Frontal cortex (tissue), 4 donors: ENCODE measurements around the gene GRM7. TPM values are rescaled to one million over a fixed set of nuclear protein-coding genes. Genes with fewer than 3 reads are reported as not detected.

ENCODE experiments used
- DNase-seq, 2 donors: peaks; one replicate each; pipeline ENCODE4 v3.0.0; 2012; ENCODE audit warnings: low spot score in 2 of 2
- FAIRE-seq: peaks from 2 replicates; lab custom pipeline; 2012; peaks lifted over from hg19 to GRCh38; lab: Jason Lieb, UNC
- total RNA-seq: library from RNA; depleted of rRNA; stranded (reverse); fragments of >200 nt; gene quantifications from one replicate; pipeline ENCODE4 v1.2.3, GENCODE V29; 2014
- donor health status: control.
- donor health status: control.
- donor health status: control.

The GRM7 gene
- total RNA-seq, 1 donor from 2014 or later: 101 TPM

DNA sequence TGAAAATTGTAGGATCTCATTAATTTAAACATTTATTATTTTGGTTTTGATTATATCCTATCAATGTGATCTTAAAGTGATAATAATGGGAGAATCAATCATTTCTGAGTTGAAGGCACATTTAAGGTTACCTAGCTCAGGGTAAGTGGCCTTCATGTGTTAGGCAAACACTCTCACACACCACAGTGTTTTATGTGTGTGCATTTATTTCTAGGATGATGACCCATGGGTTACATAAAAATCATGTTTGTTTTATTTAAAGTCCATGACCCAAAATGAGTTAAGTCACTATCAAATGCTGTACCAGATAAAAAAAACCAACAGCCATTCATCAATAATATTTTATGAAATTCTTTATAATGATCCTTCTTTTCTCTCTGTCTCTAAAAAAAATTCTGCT lies 520.8 kb downstream of the GRM7 start:
- FAIRE-seq (no peak), DNase-seq (no peak)

DNA sequence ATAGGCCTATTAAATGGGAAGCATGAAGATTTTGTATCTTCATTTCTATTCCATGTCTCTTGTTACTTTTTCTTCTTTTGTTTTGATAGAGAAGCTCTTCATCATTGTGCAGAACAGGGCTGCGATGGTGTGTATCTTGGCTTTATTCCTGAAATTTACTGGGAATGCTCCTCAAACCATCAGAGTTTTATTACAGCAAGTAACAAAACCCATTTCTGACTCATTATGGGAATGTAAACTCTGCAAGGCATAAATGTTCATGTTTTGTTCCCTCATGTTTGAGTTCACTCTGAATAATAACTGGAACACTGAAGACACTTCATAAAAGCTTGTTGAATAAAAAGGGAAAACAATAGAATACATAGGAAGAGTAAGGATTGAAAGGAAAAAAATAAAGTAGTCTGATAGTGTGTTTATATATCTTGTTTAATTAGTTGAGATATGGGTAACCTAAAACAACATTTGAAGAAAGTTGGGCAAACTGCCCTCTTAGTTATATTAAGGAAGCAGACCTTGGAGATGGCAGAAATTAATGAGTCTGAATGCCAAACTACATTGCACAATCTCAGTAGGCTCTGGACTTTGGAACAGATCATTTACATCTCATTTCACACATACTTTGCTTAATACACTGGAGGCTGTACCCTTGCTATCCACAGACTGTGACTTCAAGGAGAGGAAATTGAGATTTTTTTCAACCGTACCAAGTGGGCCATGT lies 521.5 kb downstream of the GRM7 start:
- DNase-seq (no peak), FAIRE-seq (no peak)

DNA sequence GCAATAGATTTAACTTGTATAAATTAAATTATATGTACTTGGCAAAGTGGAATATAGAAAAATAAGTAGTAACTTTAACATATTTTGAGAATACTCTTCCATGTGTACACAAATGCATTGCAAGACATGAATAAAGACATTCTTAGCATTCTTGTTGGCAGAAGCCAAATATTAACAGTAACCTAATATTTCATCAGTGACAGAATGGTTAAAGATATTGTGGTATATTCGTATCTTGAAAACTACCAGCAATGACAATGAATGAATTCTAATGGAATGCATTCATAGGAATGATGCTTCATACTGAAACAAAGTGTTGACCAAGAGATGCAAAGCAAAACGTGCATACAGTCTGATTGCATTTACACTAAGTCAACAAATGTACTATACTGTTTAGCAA lies 524.7 kb downstream of the GRM7 start:
- FAIRE-seq (no peak), DNase-seq (no peak)

DNA sequence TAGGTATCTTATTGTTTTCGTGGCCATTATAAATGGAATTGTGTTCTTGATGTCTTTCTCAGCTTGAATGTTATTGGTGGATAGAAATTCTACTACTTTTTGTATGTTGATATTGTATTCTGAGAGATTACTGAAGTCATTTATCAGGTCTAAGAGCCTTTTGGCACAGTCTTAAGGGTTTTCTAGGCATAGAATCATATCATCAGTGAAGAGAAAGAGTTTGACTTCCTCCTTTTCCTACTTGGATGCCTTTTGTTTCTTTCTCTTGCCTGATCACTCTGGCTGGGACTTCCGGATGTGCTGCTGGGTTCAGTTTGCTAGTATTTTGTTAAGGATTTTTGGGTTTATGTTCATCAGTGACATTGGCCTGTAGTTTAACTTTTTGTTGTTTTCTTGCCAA lies 527.1 kb downstream of the GRM7 start:
- DNase-seq: no peak
- no peak for FAIRE-seq

DNA sequence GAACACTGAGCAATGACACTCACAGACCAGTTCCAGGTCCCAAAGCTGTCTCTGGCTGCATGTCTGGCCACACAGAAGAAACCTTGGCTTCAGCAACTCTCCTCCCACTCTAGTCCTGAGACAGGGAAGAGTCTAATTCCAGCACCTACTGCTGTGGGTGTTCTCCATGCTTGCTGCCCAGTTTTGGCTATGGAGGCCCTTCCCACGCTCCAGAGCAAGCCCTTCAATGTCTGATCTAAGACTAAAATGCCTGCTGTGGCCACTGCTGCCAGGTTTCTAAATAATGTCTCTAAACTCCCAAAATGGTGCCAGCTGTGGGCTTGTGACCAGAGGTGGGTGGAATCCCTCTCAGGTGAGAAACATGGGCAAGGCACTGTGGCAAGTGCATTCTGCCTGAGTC lies 531.3 kb downstream of the GRM7 start:
- no peak for DNase-seq
- no peak for FAIRE-seq

DNA sequence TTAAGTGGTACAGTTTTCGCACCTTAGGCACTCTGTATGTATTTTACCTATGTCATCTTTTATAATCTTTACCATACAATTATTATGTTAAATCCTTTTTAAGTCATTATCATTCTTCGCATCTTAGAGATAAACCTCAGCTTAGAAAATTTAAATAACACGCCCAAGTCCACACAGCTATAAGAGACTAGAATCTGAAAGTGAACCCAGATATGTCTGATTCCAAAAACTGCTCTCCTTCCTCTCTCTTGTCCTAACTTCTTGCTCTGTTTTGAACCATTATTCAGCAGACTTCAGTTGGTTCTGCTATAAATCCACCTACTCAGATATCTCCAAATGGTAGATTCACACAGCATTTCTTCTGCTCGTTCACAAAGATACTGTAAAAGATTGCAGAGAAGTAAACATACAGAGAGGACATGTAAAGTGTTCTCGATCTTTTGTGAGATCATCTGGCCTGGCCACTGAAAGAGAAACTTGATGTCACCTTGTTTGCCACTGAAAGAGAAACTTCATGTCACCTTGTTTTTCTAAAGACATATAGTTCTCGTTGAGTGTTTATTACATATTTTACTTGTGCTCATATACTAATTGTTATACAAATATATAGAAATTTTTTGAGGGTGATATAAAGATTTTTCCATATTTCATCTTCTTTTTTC lies 533.2 kb downstream of the GRM7 start:
- FAIRE-seq (no peak), DNase-seq (no peak)

DNA sequence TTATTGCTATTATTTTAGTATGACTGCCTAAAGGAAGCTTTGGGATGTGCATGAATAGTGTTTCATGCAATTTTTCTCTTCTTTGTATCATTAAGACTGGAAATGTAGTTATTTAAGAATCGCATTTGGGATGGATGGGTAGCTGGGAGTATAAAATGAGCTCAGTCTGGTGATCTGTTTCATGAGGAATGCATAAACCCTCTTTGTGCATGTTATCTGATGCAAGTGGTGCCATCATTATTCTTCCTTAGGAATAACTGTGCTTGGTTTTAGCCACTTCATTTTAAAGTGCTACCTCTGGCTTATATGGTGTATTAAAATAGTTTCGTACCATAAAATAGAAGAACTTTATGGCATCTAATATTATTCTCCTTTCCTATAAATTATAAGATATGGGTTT lies 535.6 kb downstream of the GRM7 start:
- DNase-seq (no peak), FAIRE-seq (no peak)

DNA sequence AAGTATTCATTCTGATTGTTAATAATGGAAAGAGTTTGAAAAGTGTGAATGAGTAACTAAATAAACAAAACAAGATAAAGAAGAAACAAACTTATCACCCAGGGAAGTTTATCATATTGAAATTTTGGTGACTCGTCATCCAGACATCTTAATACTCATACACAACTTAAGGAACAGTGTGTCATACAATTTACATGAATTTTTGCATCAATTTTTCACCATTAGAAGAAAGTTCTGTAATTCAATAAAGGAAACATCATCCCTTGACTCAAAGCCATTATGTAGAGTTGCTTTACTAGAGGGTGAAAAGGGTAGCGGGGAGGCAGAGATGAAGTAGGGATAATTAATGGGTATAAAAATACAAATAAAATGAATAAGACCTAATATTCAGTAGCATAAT lies 536.2 kb downstream of the GRM7 start:
- DNase-seq: no peak

DNA sequence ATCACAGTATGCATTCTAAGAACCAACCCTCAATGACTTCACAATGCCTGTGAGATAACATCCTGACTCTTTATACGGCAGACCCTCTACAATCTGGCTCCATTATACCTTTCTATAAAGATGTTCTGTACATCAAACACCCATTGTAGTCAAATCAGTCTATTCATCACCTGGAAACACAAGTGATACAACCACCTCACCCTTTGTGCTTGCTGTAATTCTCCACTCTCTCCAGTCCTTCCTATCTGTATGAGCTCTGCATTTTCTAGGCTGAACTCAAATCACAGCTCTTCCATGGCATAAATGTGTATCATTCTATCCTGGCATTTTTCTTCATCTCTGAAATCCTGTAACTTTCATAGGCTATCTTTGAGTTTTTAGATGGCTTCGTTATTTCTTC lies 539.4 kb downstream of the GRM7 start:
- no peak for FAIRE-seq
- no peak for DNase-seq

More for the DNA sequence above, 536.2 kb downstream of the GRM7 start:
- no peak for FAIRE-seq

DNA sequence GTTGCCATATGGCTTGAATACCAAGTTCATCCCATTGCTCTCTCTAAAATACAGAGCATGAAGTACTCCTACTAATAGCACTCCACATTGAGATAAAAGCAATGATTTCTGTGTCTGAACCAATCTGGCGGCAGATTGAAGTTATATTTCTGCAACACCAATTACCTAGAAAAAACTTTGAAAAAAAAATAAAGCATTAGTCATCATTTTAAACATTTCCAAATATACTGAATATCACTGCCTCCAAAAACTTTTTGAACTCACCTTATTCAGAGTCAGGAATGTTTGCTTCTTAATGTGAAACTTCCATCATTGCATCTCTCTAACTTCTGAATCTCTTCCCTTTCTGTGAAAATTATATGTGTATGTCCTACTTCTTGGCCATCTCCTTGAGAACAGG lies 540.5 kb downstream of the GRM7 start:
- FAIRE-seq: no peak
- no peak for DNase-seq

DNA sequence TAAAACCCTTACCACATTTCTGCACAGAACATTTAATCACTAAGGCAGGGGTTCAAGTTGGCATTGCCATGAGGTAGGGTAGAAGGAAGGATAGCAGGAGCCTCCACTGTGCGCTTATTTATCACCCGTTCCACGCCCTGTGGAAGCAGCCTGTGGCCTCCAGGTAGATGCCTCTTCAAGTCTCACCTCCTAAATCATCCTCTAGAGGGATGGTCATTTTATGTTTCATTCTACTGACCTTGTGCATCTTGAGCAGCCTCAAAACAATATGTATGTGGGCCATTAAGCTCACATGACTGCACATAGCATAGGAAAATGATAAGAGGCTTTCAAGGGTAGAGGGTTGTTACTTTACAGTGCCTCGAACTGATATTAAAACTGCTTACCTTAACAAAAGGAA lies 546.2 kb downstream of the GRM7 start:
- FAIRE-seq (no peak), DNase-seq (no peak)

DNA sequence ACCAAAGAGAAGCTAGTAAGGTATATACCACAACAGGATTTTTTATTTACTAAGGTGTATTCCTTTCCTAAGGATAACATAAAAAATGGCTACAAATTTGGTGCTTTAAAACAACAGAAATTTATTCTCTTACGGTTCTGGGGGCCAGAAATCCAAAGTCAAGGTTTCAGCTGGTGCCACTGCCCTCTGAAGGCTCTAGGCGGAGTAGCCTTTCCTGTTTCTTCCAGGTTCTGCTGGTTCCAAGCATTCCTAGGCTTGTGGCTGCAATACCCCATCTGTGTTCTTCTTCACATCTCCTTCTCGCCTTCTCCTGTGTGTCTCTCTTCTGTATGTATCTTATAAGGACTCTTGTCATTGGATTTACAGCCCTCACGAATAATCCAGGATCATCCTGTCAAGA lies 549.9 kb downstream of the GRM7 start:
- FAIRE-seq: no peak
- DNase-seq: no peak

DNA sequence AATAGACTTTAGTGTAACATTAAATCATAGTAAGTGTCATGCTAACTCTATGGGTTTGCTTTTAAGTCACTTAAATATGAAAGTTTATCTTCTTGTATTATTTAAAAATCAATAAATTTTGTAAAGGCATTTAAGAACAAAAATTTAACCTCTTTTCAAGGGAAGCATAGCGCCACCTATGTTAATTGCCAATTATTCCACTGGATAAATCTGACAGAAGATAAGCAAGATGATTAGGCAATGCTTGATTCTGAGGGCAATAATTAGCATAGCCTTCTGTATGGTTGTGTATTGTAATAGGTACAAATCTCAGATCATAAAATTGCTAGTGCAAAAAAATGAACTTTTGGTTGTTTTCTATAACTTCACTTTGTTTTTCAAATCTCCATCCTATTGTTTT lies 560.1 kb downstream of the GRM7 start:
- DNase-seq (no peak), FAIRE-seq (no peak)

DNA sequence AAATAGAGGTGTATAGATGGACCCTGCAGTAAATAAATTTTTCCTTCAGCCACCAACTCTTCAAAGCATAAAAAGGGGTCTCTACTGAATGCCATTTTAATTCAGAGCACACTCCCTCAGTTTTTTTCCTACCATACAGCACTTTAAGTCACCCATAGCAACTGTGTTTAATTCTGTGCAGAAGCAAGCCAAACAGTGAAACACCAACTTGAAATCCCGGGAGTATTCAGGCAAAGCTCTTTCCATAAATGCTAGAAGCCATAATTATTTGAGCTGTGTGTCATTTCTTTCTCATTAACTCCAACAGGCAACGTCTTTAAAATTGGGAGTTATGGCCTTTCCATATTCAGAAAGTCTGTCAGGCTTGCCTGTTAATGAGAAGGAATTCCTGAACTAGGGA lies 562.1 kb downstream of the GRM7 start:
- no peak for DNase-seq
- FAIRE-seq: no peak

DNA sequence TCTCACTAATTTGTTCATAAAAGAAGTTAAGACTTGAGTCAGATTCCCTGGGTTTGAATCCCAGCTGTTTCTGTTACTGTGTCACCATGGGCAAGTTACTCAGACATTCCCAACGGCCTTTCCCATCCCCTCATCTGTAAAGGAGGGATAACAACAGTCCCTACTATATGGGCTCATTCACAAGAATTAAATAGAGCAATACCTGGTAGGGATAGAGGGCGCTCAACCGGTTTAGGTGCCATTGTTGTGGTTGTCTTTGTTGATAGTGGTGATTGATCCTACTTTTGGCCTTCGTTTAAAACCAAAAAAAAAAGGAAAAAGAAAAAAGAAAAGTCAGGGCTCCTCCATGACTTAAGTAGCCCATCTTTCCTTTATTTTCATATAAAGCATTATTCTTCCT lies 563.1 kb downstream of the GRM7 start:
- DNase-seq: no peak

DNA sequence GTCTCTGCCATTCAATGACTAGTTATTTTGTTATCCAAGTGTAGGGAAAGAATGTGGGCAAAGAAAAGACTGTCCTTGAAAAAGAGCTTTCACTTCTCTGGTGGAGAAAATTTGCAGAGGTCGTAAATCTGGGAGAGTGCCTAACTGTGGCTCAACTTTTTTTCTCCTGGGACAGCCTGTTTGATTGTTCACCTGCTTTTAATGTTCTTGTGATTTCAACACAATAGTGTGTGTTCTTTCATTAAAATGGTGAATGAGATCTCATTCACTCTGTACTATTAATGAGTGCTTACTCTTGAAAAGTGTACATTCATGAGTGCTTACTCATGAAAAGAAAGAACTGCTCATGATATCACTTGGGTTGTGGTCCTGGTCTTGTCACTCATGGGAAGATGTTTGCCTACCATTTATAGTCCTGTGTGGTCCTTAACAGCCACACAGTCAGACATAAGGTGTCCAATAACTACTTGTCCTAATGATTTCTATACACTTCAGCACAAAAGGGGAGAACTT lies 567.3 kb downstream of the GRM7 start:
- DNase-seq (no peak), FAIRE-seq (no peak)

More for the DNA sequence above, 563.1 kb downstream of the GRM7 start:
- FAIRE-seq: no peak

DNA sequence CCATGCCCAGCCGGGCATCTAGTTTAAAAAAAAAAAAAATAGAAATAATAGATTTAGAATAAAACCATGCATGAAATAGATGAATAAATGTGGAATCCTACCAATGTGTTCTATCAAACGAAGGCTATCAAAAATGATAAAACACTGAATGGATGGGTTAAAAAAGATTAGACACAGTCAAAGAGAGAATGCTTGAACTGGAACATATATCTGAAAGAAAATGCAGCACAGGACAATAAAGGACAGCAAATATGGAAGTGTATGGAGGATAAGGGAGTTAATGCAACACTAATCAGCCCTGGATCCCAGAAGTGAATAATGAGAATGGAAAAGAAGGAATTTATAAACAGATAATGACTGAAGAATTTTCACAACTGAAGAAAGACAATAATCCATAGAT lies 571.7 kb downstream of the GRM7 start:
- FAIRE-seq (no peak), DNase-seq (no peak)

DNA sequence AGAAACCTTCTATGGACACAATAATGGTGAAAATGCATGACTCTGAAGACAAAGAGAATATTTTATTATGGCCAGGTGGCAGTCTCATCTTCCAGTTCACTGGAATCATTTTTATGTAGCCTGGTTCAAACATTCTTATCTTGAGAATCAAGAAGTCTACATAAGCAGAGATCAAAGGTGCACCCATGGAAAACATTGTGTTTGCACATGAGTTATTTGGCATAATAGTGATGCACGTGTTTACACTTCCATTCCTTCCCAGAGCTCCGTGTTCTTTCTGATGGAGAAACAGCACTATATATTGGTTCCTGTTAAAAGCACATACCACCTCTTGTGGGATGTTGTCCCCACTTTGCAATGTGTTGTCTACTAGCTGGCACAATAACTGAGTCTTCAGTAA lies 572.2 kb downstream of the GRM7 start:
- FAIRE-seq (no peak), DNase-seq (no peak)

DNA sequence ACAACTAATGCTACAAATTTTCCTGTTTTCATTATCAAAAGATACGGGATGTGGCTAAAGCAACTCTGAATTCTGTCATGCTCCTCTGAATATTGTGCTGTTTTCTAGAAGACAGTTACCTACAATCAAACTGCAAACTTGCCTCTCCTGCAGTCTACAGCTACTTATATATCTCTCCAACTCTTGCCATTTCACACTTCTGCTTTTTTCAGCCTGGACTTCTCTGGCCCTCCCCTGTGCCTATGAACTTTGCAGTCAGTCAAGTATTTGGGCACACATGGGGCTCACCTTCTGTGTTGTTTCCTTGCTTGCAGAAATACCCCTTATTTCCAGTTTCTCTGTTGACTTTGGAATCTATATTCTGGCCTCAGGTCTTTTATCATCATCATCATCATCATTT lies 575.6 kb downstream of the GRM7 start:
- DNase-seq: no peak
- no peak for FAIRE-seq

DNA sequence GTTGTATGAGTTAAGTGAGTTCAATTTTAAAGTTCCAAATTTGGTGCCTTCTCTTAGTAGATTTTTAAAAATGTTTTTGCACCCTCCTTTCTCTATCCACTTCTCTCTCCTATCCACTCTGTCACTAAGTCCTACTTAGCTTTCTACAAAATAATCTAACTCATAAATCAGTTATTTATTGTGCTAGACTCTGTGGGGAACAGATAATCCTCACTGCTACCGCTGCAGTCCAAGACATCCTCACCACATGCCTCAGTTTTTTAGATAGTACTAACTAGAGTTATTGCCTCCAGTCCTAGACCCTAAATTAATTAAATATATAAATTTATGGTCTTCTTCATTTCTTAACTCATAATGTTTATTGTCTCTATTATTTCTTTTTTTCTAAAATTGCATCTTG lies 576.3 kb downstream of the GRM7 start:
- DNase-seq: no peak
- no peak for FAIRE-seq

DNA sequence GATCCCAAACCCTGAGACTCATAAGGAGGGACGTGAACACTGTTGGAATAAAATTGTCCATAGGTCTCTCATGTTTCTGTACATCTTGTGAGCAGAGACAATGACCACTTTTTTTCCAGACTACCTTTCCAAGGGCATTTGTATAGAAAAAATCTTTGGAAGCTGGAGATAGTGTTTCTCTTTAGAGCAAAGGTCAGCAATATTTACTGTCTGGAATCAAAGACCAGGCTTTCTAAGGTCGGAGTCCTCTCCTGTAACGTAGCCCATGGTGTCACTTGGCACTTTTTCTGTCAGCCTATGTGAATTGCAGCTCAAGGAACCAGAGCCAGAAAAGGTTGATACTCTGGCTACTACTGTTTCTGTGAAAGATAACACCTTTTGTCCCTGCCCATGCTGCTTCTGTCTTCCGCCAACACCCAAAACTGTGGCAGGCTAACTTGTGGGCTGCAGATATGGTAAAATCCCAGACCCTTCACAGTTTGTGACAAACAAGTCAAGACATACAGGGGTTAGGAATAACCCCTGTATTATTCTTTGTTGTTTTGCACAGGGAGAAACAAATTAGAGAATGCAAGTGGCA lies 578.3 kb downstream of the GRM7 start:
- FAIRE-seq (no peak), DNase-seq (no peak)
